Activated CD4-positive, alpha-beta memory T cell treated with anti-CD3 and anti-CD28 coated beads for 36 hours (primary cell): ENCODE results near the gene NCKAP1. TPM values are rescaled to one million over a fixed set of nuclear protein-coding genes. Genes with fewer than 3 reads are reported as not detected.
"Not testable (repeated sequence)": the region's sequence is repeated elsewhere in the genome, so short reads cannot be mapped to it uniquely, and the experiment has no call there.

Experiments used
- CTCF ChIA-PET: fragments of 350-600 bp; sonication (Branson Sonifier 250); formaldehyde crosslinking; loops from one replicate; lab custom pipeline; 2021; ENCODE audit warnings: antibody characterized with exemption, inconsistent platforms; lab: Charles Lee
- POLR2A ChIA-PET: fragments of 350-600 bp; sonication (Branson Sonifier 250); formaldehyde crosslinking; loops from one replicate; lab custom pipeline; 2021; ENCODE audit warnings: antibody characterized with exemption; lab: Charles Lee
- DNase-seq: peaks from one replicate; pipeline ENCODE4 v3.0.0-alpha.2; 2020
- H3K27ac Mint-ChIP-seq: one replicate; pipeline ENCODE4 v1.8.0; 2021; ENCODE audit warnings: mixed read lengths
- H3K27me3 Mint-ChIP-seq: one replicate; pipeline ENCODE4 v1.8.0; 2021; ENCODE audit warnings: mixed read lengths
- H3K36me3 Mint-ChIP-seq: one replicate; pipeline ENCODE4 v1.8.0; 2021; ENCODE audit warnings: mixed read lengths
- H3K4me1 Mint-ChIP-seq: one replicate; pipeline ENCODE4 v1.8.0; 2021; ENCODE audit warnings: low read depth, mixed read lengths
- H3K4me3 Mint-ChIP-seq: one replicate; pipeline ENCODE4 v1.8.0; 2021; ENCODE audit warnings: mild to moderate bottlenecking, mixed read lengths
- H3K9me3 Mint-ChIP-seq: one replicate; pipeline ENCODE4 v1.8.0; 2021; ENCODE audit warnings: mixed read lengths
- intact Hi-C: fragments of 100-400 bp; cut with micrococcal nuclease; formaldehyde crosslinking; loops from one replicate; pipeline ENCODE4 v1.15.1; 2023
- total RNA-seq, 2 experiments: library from RNA; stranded (reverse); gene quantifications; one replicate each; pipeline ENCODE4 v1.2.3, GENCODE V29; 2021

NCKAP1 gene
- total RNA-seq, 2 experiments from 2014 or later = 18.8 to 21.7 TPM

DNA sequence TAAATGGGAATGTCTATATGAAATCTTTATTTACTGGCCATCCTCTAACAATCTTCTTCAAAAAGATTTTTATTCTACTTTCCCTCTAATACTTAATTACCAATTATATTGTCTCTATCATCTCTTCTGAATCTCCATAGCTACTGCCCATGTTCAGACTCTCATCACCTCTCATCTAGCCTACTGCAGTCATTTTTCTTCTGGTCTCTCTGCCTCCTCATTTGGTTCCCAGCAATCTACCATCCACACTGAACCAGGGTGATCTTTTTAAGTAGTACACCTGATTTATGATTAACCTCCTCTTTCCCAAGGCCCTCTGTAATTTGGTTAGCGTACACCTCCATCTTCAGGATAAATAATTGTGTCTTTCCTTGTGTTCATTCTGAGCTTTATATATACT, 57.6 kb downstream of the NCKAP1 start:
- Mint-ChIP-seq H3K27me3 (no peaks in the 10 kb centered on the region), H3K9me3 (no peaks in the 10 kb centered on the region), H3K4me3 (no peak overlapping the region), H3K36me3 (peaks cover 4% of the 10 kb centered on the region), H3K4me1 (no peaks in the 10 kb centered on the region), H3K27ac (no peak overlapping the region)
- DNase-seq = no peak
- ChIA-PET POLR2A (no interaction called here), CTCF (interaction anchor here (0.6 to 2.7 kb wide), 29 partner anchors 13 to 797 kb away, joined by 3 to 26 read pairs (median 4); no protein-coding TSS in a partner anchor)
- intact Hi-C loops = loop anchor here (1.0 to 2.0 kb wide), 6 partner anchors 196 to 794 kb away; no protein-coding TSS in a partner anchor

DNA sequence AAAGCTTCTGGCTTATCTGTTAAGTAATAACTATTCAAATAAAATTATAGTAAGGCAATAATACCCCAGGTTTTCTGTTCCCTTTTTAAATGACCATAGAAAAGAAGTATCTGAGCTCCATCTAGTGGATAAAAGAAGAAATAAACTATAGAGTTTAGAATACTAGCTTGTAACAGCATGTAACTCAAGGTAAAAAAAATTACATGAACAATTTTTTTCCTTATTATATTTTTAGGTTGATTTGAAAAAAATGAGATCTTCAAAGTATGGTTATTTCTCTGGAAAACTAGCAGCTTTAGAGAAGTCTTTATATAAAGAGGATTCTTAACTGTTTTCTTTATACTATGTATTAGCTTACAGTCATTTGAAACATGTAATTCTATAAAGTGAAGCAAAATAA, 58.1 kb downstream of the NCKAP1 start:
- ChIA-PET POLR2A (no interaction called here), CTCF (interaction anchor here (0.6 to 2.7 kb wide), 35 partner anchors 14 to 807 kb away, joined by 3 to 26 read pairs (median 4); no protein-coding TSS in a partner anchor)
- Mint-ChIP-seq H3K27me3 (no peaks in the 10 kb centered on the region), H3K36me3 (peaks cover 4% of the 10 kb centered on the region), H3K9me3 (no peaks in the 10 kb centered on the region), H3K27ac (no peak overlapping the region), H3K4me3 (no peak overlapping the region), H3K4me1 (no peaks in the 10 kb centered on the region)
- no peak for DNase-seq
- intact Hi-C loops = loop anchor here (1.0 to 2.0 kb wide), 6 partner anchors 196 to 794 kb away; no protein-coding TSS in a partner anchor

DNA sequence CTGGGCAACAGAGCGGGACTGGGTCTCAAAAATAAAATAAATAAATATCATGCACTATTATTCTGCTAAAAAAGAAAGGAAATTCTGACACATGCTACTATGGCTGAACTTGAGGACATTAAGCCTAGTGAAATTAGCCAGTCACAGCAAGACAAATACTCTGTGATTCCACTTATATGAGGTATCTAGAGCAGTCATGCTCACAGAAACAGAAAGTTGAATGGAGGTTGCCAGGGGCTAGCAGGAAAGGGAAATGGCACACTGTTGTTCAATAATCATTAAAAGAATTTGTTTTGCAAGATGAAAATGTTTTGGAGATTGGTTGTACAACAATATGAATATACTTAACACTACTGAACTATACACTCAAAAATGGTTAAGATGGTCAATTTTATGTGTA, 60.8 kb downstream of the NCKAP1 start:
- Mint-ChIP-seq H3K36me3 (peaks cover 8% of the 10 kb centered on the region), H3K27me3 (no peaks in the 10 kb centered on the region), H3K9me3 (no peaks in the 10 kb centered on the region), H3K27ac (no peak overlapping the region), H3K4me3 (no peak overlapping the region), H3K4me1 (no peaks in the 10 kb centered on the region)
- ChIA-PET POLR2A (no interaction called here), CTCF (interaction anchor here (0.8 kb wide), 1 partner anchor 684 kb away, joined by 3 read pairs; no protein-coding TSS in a partner anchor)
- intact Hi-C loops = no loop called here
- no peak for DNase-seq

DNA sequence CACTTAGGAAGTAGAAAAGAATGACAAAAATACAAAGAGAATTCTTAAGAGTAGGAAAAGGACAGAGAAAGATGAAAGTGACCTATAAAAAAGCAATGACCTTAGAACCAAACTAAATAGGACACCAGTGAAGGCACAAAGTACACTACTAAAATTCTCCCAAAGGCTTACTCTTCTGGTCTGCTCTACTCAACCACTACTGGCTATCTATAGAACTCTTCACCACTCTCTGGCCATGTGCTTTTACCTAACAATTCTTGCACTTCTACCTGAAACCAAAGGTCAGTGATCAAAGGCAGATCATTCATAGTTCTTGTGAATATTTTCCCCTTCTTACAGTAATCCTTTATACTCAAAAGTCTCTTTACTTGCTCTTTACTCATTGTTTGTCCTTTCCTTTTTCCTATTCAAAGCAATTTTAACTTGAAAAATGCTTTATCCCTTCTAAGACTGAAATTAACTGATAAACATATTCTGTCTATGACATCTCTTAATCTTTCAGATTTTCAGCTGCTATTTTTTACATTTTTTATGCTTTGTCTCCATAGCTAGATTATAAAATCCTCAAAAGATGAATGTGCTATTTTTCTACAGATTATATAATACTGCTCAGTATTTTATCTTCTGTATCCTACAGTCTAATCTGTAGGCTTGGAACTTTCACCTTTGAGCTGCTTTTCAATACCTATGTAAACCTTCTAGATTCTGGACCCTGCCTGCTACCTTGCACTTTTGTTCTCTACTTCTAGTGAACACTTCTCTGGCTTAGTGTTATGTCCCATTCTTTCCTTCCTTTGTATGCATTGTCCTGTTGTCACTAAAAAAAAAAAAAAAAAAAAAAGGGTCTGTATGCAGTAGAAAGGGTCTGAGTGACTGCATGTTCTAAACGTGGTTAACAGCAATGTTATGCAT, 64.6 kb downstream of the NCKAP1 start:
- peaks cover 11% of the 10 kb centered on the region for H3K9me3 Mint-ChIP-seq

DNA sequence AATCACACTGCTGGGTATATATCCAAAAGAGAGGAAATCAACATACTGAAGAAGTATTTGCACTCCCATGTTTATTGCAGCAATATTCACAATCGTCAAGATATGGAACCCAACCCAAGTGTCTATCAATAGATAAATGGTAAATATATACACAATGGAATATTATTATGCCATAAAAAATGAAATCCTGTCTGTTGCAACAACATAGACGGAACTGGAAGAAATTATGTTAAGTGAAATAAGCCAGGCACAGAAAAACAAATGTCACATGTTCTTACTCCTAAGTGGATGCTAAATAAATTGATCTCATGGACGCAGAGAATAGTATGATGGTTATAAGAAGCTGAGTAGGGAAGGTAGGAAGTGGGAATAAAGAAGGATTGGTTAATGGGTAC, 65.7 kb downstream of the NCKAP1 start:
- H3K4me3 Mint-ChIP-seq = no peak overlapping the region
- POLR2A ChIA-PET = no interaction called here
- no peaks in the 10 kb centered on the region for H3K4me1 Mint-ChIP-seq
- H3K36me3 Mint-ChIP-seq = peaks cover 27% of the 10 kb centered on the region
- no peak for DNase-seq
- peaks cover 11% of the 10 kb centered on the region for H3K9me3 Mint-ChIP-seq
- intact Hi-C loops = no loop called here
- CTCF ChIA-PET = no interaction called here
- H3K27me3 Mint-ChIP-seq = no peaks in the 10 kb centered on the region
- no peak overlapping the region for H3K27ac Mint-ChIP-seq

More for the DNA sequence above, 64.6 kb downstream of the NCKAP1 start:
- peaks cover 22% of the 10 kb centered on the region for H3K36me3 Mint-ChIP-seq
- H3K27me3 Mint-ChIP-seq = no peaks in the 10 kb centered on the region
- H3K4me3 Mint-ChIP-seq = no peak overlapping the region
- intact Hi-C loops = no loop called here
- H3K4me1 Mint-ChIP-seq = no peaks in the 10 kb centered on the region
- CTCF ChIA-PET = interaction anchor here (1.1 kb wide), 1 partner anchor 167 kb away, joined by 3 read pairs; no protein-coding TSS in a partner anchor
- no peak for DNase-seq
- H3K27ac Mint-ChIP-seq = no peak overlapping the region
- POLR2A ChIA-PET = no interaction called here

DNA sequence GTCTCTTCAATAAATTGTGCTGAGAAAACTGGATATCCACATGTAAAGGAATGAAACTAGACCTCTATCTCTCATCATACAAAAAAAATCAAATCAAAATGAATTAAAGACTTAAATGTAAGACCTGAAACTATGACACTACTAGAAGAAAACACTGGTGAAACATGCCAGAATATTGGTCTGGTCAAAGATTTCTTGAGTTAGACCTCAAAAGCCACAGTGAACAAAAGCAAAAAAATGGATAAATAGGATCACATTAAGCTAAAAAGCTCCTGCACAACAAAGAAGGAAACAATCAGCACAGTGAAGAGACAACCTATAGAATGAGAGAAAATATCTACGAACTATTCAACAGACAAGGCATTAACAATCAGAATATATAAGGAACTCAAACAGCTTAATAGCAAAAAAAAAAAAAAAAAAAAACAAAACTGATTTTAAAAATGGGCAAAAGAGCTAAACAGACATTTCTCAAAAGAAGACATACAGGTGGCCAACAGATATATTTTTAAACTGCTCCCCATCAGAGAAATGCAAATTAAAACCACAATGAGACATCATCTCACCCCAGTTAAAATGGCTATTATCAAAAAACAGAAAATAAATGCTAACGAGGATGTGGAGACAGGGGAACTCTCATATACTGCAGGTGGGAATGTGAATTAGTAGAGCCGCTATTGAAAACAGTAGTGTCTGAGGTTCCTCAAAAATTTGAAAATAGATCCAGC, 66.3 kb downstream of the NCKAP1 start:
- Mint-ChIP-seq H3K4me1 (no peaks in the 10 kb centered on the region), H3K36me3 (peaks cover 25% of the 10 kb centered on the region), H3K27me3 (no peaks in the 10 kb centered on the region), H3K27ac (no peak overlapping the region), H3K4me3 (no peak overlapping the region), H3K9me3 (peaks cover 11% of the 10 kb centered on the region)
- CTCF ChIA-PET = no interaction called here
- intact Hi-C loops = no loop called here
- POLR2A ChIA-PET = no interaction called here
- no peak for DNase-seq

DNA sequence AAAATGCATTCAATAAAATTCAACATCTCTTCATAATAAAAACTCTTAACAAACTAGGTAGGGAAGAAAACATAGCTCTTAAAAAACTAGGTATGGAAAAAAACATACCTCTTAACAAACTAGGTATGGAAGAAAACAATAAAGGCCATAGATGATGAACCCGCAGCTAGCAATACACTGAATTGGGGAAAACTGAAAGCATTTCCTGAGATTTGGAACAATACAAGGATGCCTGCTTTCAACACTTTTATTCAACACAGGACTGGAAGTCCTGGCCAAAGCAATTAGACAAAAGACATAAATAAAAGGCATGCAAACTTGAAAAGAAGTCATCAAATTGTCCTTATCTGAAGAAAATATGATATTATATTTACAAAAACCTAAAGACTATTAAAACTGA, 67.8 kb downstream of the NCKAP1 start:
- DNase-seq = no peak
- no peaks in the 10 kb centered on the region for H3K27me3 Mint-ChIP-seq
- CTCF ChIA-PET = interaction anchor here (0.7 kb wide), 1 partner anchor 78 kb away, joined by 4 read pairs; no protein-coding TSS in a partner anchor
- POLR2A ChIA-PET = no interaction called here
- no peak overlapping the region for H3K4me3 Mint-ChIP-seq
- peaks cover 23% of the 10 kb centered on the region for H3K36me3 Mint-ChIP-seq
- intact Hi-C loops = no loop called here
- H3K9me3 Mint-ChIP-seq = peaks cover 11% of the 10 kb centered on the region
- H3K4me1 Mint-ChIP-seq = no peaks in the 10 kb centered on the region
- no peak overlapping the region for H3K27ac Mint-ChIP-seq

DNA sequence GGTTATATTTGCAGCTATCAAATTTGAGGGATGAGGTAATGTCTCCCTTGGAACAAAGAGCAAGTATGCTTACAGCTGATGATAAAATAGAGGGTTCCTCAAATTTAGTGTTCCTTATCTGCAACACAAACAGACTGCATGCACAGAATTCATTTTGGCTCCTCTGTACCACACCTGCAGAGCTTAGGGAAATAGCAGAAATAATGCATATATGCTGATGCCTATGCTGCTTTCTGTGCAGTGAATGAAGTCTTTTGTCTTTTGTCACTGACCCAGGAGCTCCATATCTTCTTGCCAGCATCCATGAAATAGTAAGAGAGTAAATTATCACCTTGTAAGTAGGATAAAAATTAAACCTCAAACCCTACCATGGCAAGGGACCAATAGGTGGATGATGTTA, 69.8 kb downstream of the NCKAP1 start:
- Mint-ChIP-seq H3K27ac (no peak overlapping the region), H3K36me3 (peaks cover 25% of the 10 kb centered on the region), H3K27me3 (no peaks in the 10 kb centered on the region), H3K4me3 (no peak overlapping the region), H3K9me3 (peaks cover 11% of the 10 kb centered on the region), H3K4me1 (no peaks in the 10 kb centered on the region)
- ChIA-PET POLR2A (no interaction called here), CTCF (no interaction called here)
- no peak for DNase-seq
- intact Hi-C loops = no loop called here

DNA sequence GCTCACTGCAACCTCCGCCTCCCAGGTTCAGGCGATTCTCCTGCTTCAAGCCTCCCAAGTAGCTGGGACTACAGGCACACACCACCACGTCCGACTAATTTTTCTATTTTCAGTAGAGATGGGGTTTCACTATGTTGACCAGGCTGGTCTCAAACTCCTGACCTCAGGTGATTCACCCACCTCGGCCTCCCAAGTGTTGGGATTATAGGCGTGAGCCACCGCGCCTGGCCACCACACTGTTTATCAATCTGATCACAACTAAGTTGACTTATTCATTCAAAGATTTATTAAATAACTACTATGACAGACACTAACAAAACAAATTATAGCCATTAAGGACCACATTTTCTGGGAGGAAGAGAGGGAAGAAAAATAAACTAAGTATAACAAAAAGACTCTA, 71.9 kb downstream of the NCKAP1 start:
- H3K4me3 Mint-ChIP-seq, H3K27me3 Mint-ChIP-seq, POLR2A ChIA-PET, DNase-seq, H3K27ac Mint-ChIP-seq, H3K9me3 Mint-ChIP-seq, H3K4me1 Mint-ChIP-seq, intact Hi-C loops, CTCF ChIA-PET: not testable (repeated sequence)
- H3K36me3 Mint-ChIP-seq = peaks cover 16% of the 10 kb centered on the region

DNA sequence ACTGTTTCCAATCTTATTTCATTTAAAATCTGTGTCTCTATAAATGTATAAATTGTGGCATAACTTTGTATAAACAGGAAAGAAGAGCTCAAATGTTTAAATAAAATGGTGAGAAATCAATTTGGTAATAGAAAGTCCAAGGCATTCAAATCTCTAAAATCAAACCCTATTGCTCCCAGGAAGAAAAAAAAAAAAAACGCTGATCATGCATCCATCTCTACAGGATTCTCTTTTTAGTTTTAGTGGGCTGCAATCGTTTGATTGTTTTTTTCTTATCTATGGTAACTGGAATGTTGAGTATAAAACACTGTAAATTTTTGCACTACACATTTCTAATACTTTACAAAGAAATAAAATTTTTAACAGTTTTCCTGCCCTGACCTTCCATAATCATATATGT, 75.6 kb downstream of the NCKAP1 start:
- no peaks in the 10 kb centered on the region for H3K4me1 Mint-ChIP-seq
- POLR2A ChIA-PET = no interaction called here
- CTCF ChIA-PET = no interaction called here
- no peak for DNase-seq
- peaks cover 2% of the 10 kb centered on the region for H3K9me3 Mint-ChIP-seq
- no peaks in the 10 kb centered on the region for H3K27me3 Mint-ChIP-seq
- no peak overlapping the region for H3K27ac Mint-ChIP-seq
- peaks cover 18% of the 10 kb centered on the region for H3K36me3 Mint-ChIP-seq
- intact Hi-C loops = no loop called here
- H3K4me3 Mint-ChIP-seq = no peak overlapping the region

DNA sequence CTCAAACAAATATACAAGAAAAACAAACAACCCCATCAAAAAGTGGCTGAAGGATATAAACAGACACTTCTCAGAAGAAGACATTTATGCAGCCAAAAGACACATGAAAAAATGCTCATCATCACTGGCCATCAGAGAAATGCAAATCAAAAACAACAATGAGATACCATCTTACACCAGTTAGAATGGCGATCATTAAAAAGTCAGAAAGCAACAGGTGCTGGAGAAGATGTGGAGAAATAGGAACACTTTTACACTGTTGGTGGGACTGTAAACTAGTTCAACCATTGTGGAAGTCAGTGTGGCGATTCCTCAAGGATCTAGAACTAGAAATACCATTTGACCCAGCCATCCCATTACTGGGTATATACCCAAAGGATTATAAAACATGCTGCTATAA, 77.4 kb downstream of the NCKAP1 start:
- H3K36me3 Mint-ChIP-seq = peaks cover 18% of the 10 kb centered on the region

DNA sequence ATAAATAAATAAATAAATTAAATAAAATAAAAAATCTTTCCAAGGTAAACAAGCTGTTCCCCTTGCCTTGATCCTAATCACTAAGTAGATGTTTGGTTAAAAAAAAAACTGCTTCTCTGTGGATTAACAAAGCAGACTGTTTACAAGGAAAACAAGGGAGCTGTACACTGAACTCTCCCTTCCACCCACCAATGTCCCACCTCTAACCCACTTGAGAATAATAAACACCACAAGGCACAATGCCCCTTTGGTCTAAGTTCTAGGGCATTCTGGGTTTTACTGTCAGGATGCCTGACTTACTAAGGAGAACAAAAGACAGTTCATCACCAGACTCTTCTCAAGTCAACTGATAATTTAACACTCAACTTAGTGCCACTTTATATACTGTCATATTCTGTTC, 83.5 kb downstream of the NCKAP1 start:
- DNase-seq = no peak
- H3K36me3 Mint-ChIP-seq = peaks cover 18% of the 10 kb centered on the region
- H3K27me3 Mint-ChIP-seq = no peaks in the 10 kb centered on the region
- no peak overlapping the region for H3K27ac Mint-ChIP-seq
- peaks cover 5% of the 10 kb centered on the region for H3K4me1 Mint-ChIP-seq
- no peak overlapping the region for H3K4me3 Mint-ChIP-seq
- POLR2A ChIA-PET = no interaction called here
- H3K9me3 Mint-ChIP-seq = no peaks in the 10 kb centered on the region
- CTCF ChIA-PET = no interaction called here
- intact Hi-C loops = loop anchor here (5.0 kb wide), 1 partner anchor 83 kb away; the partner anchor contains the start of gene NCKAP1

More for the DNA sequence above, 77.4 kb downstream of the NCKAP1 start:
- H3K27ac Mint-ChIP-seq, H3K4me3 Mint-ChIP-seq, POLR2A ChIA-PET, intact Hi-C loops, H3K9me3 Mint-ChIP-seq, DNase-seq, H3K4me1 Mint-ChIP-seq, H3K27me3 Mint-ChIP-seq, CTCF ChIA-PET: not testable (repeated sequence)
